Right lobe of liver (tissue), 4 donors: Measurements from ENCODE around the gene ALDH4A1.

Experiments used
- POLR2A ChIP-seq: fragments of 450-650 bp; IDR thresholded peaks from one replicate; pipeline ENCODE4 v1.6.1; 2017; ENCODE audit warnings: antibody characterized with exemption, mild to moderate bottlenecking
- TF ChIP-seq, protein P1 (sequence below), 4 donors: fragments of 200-600 bp in 3 of 4; fragments of 450-650 bp in 1 of 4; IDR thresholded peaks; one replicate each; pipeline versions ENCODE4 v1.5.1 to v1.8.0; 2016 to 2022; ENCODE audit warnings: antibody characterized with exemption in 4 of 4, mild to moderate bottlenecking in 2 of 4
- donor health status: DM: no; HTN: no; CAD: no.
- donor health status: DM: no; HTN: no; CAD: no.
- donor health status: DM: no; HTN: yes; CAD: no.

DNA sequence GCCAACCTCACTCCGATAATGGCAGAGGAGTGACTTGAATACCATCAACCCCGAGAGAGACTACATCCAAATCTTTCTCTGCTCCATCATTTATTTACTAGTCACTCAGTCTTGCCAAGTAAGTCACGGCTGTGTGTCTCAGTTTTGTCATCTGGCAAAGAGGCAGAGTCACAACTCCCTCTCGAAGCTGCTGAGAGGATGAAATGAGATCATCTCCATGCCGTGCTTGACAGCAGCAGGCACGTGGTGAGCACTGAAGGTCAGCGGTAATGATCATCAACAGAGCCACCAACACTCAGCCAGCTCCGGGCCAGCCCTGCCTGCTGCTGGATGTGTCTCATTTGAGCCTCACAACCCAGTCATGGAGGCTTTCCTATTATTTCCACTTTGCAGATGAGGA is 19.9 kb downstream of the ALDH4A1 start:
- no peak for TF ChIP-seq POLR2A
- TF ChIP-seq, protein P1, sequence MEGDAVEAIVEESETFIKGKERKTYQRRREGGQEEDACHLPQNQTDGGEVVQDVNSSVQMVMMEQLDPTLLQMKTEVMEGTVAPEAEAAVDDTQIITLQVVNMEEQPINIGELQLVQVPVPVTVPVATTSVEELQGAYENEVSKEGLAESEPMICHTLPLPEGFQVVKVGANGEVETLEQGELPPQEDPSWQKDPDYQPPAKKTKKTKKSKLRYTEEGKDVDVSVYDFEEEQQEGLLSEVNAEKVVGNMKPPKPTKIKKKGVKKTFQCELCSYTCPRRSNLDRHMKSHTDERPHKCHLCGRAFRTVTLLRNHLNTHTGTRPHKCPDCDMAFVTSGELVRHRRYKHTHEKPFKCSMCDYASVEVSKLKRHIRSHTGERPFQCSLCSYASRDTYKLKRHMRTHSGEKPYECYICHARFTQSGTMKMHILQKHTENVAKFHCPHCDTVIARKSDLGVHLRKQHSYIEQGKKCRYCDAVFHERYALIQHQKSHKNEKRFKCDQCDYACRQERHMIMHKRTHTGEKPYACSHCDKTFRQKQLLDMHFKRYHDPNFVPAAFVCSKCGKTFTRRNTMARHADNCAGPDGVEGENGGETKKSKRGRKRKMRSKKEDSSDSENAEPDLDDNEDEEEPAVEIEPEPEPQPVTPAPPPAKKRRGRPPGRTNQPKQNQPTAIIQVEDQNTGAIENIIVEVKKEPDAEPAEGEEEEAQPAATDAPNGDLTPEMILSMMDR (IDR thresholded peaks at IDR 0.05) = no peak
